Measurements from ENCODE around the gene TUBGCP3. TPM values are rescaled to one million over a fixed set of nuclear protein-coding genes. Genes with fewer than 3 reads are reported as not detected.
"Not testable (repeated sequence)": the region's sequence is repeated elsewhere in the genome, so short reads cannot be mapped to it uniquely, and the experiment has no call there.

TUBGCP3 gene
- total and polyA plus RNA-seq, 2 donors from 2014 or later = 9.1 to 33.2 TPM

DNA sequence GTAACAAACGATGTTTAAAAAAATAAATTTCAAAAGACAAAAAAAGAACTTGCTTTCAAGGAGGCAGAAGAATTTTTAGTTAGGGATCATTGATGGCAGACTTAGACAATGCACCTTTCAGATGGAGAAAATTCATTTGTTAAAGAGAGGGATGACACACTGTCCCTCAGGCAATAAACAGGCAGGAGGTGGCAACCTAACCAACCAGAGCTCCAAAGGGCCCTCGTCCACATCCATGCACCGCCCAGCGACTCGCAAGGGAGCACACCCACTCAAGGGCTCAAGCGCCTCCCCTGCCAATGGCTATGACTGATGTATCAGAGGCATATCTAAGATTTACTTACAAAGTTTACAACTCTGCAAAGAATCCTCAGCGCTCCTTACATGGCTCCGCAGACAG lies 81.9 kb downstream of the TUBGCP3 start:
- intact Hi-C loops (cut with DNase I) = no loop called here
- FAIRE-seq = no peak
- no peaks in the 10 kb centered on the region for H3K4me1 ChIP-seq (ENCODE audit: control insufficient read depth in 2 of 3, insufficient read depth in 2 of 3, low read depth in 1 of 3, low read length in 3 of 3)
- no peak overlapping the region for H3K4me3 ChIP-seq (ENCODE audit: low read length in 3 of 3)
- TF ChIP-seq, protein P1, sequence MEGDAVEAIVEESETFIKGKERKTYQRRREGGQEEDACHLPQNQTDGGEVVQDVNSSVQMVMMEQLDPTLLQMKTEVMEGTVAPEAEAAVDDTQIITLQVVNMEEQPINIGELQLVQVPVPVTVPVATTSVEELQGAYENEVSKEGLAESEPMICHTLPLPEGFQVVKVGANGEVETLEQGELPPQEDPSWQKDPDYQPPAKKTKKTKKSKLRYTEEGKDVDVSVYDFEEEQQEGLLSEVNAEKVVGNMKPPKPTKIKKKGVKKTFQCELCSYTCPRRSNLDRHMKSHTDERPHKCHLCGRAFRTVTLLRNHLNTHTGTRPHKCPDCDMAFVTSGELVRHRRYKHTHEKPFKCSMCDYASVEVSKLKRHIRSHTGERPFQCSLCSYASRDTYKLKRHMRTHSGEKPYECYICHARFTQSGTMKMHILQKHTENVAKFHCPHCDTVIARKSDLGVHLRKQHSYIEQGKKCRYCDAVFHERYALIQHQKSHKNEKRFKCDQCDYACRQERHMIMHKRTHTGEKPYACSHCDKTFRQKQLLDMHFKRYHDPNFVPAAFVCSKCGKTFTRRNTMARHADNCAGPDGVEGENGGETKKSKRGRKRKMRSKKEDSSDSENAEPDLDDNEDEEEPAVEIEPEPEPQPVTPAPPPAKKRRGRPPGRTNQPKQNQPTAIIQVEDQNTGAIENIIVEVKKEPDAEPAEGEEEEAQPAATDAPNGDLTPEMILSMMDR (IDR thresholded peaks at IDR 0.05; ENCODE audit: borderline replicate concordance, extremely low read depth, insufficient read depth) = no peak
- no peak overlapping the region for H3K27ac ChIP-seq (ENCODE audit: low read depth in 2 of 2, low read length in 2 of 2)
- no peaks in the 10 kb centered on the region for H3K27me3 ChIP-seq (ENCODE audit: control insufficient read depth, insufficient read depth, low read length)
- no peaks in the 10 kb centered on the region for H3K9me3 ChIP-seq (ENCODE audit: control insufficient read depth in 2 of 3, insufficient read depth in 1 of 3, low read length in 3 of 3)
- no peak for DNase-seq
- no peak overlapping the region for H3K9ac ChIP-seq (ENCODE audit: low read length in 3 of 3)
- peaks cover 5 to 24% (median 22%) of the 10 kb centered on the region in 3 donors for H3K36me3 ChIP-seq (ENCODE audit: control insufficient read depth in 2 of 3, insufficient read depth in 3 of 3, low read length in 3 of 3)

DNA sequence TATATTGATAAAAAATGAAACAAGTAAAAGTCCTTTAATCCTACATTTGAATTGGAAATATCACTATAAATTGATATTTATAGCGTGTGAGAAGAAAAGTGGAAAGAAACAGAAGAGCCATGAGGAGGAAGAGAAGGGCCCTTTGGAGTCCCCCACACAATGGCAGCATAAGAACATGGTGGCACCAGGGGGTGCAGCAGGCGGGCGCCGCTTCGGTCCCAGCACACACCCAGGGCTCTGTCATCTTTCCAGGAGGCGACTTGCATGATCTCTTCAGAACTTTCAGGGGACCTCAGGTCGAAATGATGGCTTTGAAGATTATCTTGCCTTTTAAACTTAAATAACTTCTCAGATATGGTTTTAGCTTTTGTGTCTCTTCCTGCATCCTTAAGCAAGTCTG lies 91.8 kb downstream of the TUBGCP3 start:
- Histone ChIP-seq H3K9me3 (ENCODE audit: control insufficient read depth in 2 of 3, insufficient read depth in 1 of 3, low read length in 3 of 3) (no peaks in the 10 kb centered on the region), H3K27me3 (ENCODE audit: control insufficient read depth, insufficient read depth, low read length) (no peaks in the 10 kb centered on the region), H3K36me3 (ENCODE audit: control insufficient read depth in 2 of 3, insufficient read depth in 3 of 3, low read length in 3 of 3) (peaks cover 8 to 26% (median 11%) of the 10 kb centered on the region in 3 donors), H3K4me1 (ENCODE audit: control insufficient read depth in 2 of 3, insufficient read depth in 2 of 3, low read depth in 1 of 3, low read length in 3 of 3) (no peaks in the 10 kb centered on the region), H3K27ac (ENCODE audit: low read depth in 2 of 2, low read length in 2 of 2) (no peak overlapping the region), H3K4me3 (ENCODE audit: low read length in 3 of 3) (no peak overlapping the region), H3K9ac (ENCODE audit: low read length in 3 of 3) (no peak overlapping the region)
- TF ChIP-seq, protein P1 (IDR thresholded peaks at IDR 0.05; ENCODE audit: borderline replicate concordance, extremely low read depth, insufficient read depth) = no peak
- FAIRE-seq (no peak), DNase-seq (no peak)
- intact Hi-C loops (cut with DNase I) = no loop called here

DNA sequence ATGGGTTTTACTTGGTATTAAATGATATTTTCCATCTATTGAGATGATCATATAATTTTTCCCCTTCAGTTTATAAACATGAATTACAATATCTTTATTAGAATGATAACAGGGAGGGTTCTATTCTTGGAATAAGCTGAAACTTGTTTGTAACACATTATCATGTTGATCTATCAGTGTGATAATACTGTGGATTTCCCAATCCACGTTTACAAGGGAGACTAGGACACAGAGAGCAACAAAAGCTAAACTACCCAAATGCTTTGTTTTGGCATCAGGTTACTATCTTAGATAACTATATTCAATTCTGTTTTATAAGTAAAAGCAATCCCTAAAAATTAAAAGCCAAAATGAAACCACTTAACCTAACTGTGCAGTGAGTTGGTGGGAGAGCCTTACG lies 92.5 kb downstream of the TUBGCP3 start:
- Histone ChIP-seq H3K36me3 (ENCODE audit: control insufficient read depth in 2 of 3, insufficient read depth in 3 of 3, low read length in 3 of 3) (peaks cover 8 to 26% (median 11%) of the 10 kb centered on the region in 3 donors), H3K4me1 (ENCODE audit: control insufficient read depth in 2 of 3, insufficient read depth in 2 of 3, low read depth in 1 of 3, low read length in 3 of 3) (no peaks in the 10 kb centered on the region), H3K9me3 (ENCODE audit: control insufficient read depth in 2 of 3, insufficient read depth in 1 of 3, low read length in 3 of 3) (no peaks in the 10 kb centered on the region), H3K27ac (ENCODE audit: low read depth in 2 of 2, low read length in 2 of 2) (no peak overlapping the region), H3K4me3 (ENCODE audit: low read length in 3 of 3) (no peak overlapping the region), H3K27me3 (ENCODE audit: control insufficient read depth, insufficient read depth, low read length) (no peaks in the 10 kb centered on the region), H3K9ac (ENCODE audit: low read length in 3 of 3) (no peak overlapping the region)
- intact Hi-C loops (cut with DNase I) = no loop called here
- TF ChIP-seq, protein P1 (IDR thresholded peaks at IDR 0.05; ENCODE audit: borderline replicate concordance, extremely low read depth, insufficient read depth) = no peak
- FAIRE-seq = no peak
- no peak for DNase-seq

DNA sequence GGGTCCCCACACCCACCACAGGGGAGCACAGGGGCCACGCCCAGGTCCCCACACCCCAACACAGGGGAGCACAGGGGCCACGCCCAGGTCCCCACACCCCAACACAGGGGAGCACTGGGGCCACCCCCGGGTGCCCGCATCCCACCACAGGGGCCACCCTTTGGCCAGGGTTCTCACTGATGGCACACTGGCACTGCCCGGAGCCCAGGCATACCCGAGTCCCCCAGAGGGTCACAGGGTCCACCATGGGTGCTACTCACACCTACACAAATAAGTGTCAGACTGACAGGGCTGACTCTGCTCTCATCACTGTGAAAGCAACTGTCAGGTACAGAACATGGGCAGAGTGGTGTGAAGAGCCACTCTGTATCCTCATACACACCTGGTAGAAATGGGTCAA lies 98.8 kb downstream of the TUBGCP3 start:
- Histone ChIP-seq H3K27me3 (ENCODE audit: control insufficient read depth, insufficient read depth, low read length) (no peaks in the 10 kb centered on the region), H3K27ac (ENCODE audit: low read depth in 2 of 2, low read length in 2 of 2) (no peak overlapping the region), H3K9ac (ENCODE audit: low read length in 3 of 3) (no peak overlapping the region), H3K4me3 (ENCODE audit: low read length in 3 of 3) (no peak overlapping the region), H3K36me3 (ENCODE audit: control insufficient read depth in 2 of 3, insufficient read depth in 3 of 3, low read length in 3 of 3) (peaks cover 0 to 3% (median 0%) of the 10 kb centered on the region in 3 donors), H3K9me3 (ENCODE audit: control insufficient read depth in 2 of 3, insufficient read depth in 1 of 3, low read length in 3 of 3) (no peaks in the 10 kb centered on the region), H3K4me1 (ENCODE audit: control insufficient read depth in 2 of 3, insufficient read depth in 2 of 3, low read depth in 1 of 3, low read length in 3 of 3) (no peaks in the 10 kb centered on the region)
- intact Hi-C loops (cut with DNase I) = no loop called here
- FAIRE-seq (no peak), DNase-seq (no peak)
- TF ChIP-seq, protein P1 (IDR thresholded peaks at IDR 0.05; ENCODE audit: borderline replicate concordance, extremely low read depth, insufficient read depth) = no peak

DNA sequence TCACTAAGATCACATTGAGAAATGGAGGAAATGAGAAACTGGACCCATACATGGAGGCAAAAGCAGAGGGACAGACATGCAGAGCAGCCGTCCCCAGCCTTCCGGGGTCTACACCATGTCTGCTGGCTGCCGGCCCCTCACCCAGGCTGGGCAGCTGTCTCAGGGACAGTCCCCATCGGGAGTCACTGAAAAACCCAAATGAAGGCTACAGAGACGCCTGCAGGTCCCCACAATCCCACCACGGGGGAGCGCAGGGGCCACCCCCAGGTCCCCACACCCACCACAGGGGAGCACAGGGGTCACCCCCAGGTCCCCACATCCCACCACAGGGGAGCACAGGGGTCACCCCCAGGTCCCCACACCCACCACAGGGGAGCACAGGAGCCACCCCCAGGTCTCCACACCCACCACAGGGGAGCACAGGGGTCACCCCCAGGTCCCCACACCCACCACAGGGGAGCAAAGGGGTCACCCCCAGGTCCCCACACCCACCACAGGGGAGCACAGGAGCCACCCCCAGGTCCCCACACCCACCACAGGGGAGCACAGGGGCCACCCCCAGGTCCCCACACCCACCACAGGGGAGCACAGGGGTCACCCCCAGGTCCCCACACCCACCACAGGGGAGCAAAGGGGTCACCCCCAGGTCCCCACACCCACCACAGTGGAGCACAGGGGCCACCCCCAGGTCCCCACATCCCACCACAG lies 99.5 kb downstream of the TUBGCP3 start:
- H3K9me3 ChIP-seq (ENCODE audit: control insufficient read depth in 2 of 3, insufficient read depth in 1 of 3, low read length in 3 of 3); H3K27me3 ChIP-seq (ENCODE audit: control insufficient read depth, insufficient read depth, low read length); DNase-seq; H3K9ac ChIP-seq (ENCODE audit: low read length in 3 of 3); H3K4me1 ChIP-seq (ENCODE audit: control insufficient read depth in 2 of 3, insufficient read depth in 2 of 3, low read depth in 1 of 3, low read length in 3 of 3); H3K27ac ChIP-seq (ENCODE audit: low read depth in 2 of 2, low read length in 2 of 2); FAIRE-seq; intact Hi-C loops (cut with DNase I); H3K36me3 ChIP-seq (ENCODE audit: control insufficient read depth in 2 of 3, insufficient read depth in 3 of 3, low read length in 3 of 3); H3K4me3 ChIP-seq (ENCODE audit: low read length in 3 of 3): not testable (repeated sequence)
